GM19463 (cell line): ENCODE measurements around the gene RPL14.
"Not testable (repeated sequence)": the region's sequence is repeated elsewhere in the genome, so short reads cannot be mapped to it uniquely, and the experiment has no call there.

Experiments
- ATAC-seq: cut with Tn5 transposase; IDR thresholded peaks from one replicate; pipeline ENCODE4 v1.9.1; 2021; ENCODE audit warnings: mild to moderate bottlenecking, moderate library complexity; ENCODE audit not compliant: unreplicated experiment

The RPL14 gene

GRCh38 chr3:40456940-40457823, at the start of gene RPL14:
Gene RPL14 (plus strand): TSS chr3:40457339. CDS start chr3:40457472, 133 bp downstream.
- peak; percentile 59 for ATAC-seq

DNA sequence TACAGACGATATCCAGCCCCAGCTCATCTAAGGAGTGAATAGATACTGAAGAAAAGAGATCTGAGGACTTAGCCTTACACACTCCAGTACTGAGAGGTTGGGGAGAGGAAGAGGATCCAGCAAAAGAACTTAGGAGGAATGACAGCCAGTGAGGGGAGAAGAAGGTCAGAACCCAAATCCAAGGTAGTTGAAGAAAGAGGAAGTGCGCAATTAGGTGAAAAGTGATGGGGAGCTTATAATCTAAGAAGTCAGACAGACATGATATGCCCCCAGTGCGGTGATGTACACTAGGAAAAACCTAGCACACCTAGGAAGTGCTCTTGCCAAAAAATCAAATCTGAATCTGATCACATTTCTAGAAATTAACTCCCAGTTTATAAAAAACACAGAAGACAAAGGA, 49.5 kb upstream of the RPL14 start:
- ATAC-seq: no peak

GRCh38 chr3:40414270-40414669, 42.9 kb upstream of the RPL14 start:
- ATAC-seq: no peak

- no peak for ATAC-seq
These were observed 39.1 kb upstream of the RPL14 start for GRCh38 chr3:40417845-40418543.

DNA sequence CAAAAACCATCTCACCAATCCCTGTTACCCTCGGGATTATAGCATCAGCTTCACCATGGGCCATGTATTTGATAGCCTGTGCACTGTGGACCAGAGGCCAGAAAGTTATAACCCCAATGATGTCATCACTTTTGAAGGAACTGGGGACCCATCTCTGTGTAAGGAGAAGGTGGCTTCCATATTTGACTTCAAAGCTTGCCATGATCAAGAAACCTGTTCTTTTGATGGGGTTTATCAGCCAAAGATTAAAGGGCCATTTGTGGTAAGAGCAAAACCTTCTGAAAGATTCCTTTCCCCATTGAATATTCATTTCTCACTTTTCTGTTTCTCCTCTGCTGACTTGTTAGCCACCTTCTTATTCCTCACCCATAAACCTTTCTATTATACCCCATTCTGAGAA, 34.3 kb upstream of the RPL14 start:
- no peak for ATAC-seq

GRCh38 chr3:40427045-40427669, 30.0 kb upstream of the RPL14 start:
- ATAC-seq: no peak

DNA sequence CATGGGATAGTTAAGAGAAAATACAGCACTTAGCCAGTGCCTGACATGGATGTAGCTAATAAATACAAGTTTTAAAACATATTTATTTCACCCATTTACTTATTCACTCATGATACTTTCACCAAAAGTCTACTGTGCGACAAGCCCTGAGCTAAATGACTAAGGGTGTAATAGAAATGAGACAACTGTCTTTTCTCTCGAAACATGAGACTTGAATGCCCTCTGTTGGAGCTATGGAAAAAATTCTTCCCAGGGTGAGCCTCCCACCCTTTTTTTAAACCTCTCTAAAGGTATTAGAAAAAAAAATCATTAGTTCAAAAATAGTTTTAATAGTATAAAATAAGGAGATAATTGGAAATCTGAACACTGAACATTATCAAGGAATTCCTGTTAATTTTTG, 24.3 kb upstream of the RPL14 start:
- ATAC-seq: no peak

DNA sequence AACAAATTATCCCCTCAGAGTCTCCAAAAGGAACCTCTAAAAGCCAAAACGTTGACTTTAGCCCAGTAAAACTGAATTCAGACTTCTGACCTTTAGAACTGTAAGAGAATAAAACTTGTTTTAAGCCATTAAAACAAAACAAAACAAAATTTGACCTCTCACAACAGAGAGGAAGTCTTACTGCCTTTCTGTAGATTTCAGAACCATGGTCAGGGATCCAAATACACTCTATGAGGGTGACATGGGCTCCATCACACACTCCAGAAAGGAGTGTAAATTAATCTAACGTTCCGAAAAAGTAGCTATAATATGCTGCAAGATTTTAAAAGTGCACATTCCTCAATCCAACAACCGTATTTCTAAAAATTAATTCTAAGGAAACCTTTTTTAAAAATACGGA, 19.2 kb upstream of the RPL14 start:
- ATAC-seq: no peak

DNA sequence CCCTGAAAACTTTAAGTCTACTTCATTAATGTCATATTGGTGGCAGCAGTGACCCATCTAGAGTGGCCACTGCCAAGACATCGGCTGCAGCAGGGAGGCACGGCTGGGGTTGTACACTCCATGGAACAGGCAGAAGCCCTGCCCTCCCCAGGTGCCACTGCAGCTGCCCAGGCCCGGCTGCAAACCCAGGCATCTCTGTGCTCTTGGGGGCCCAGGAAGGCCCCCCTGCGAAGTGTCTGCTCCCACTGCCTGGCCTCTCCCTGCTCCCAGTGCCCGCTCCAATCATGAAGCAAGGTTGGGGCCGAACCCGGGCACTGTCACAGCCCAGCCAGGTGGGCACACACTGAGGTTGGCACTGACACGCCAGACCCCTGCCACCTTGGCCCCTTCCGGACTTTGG, 12.1 kb upstream of the RPL14 start:
- ATAC-seq: no peak

GRCh38 chr3:40445880-40446279, 11.3 kb upstream of the RPL14 start:
- no peak for ATAC-seq

- no peak for ATAC-seq
These were observed 6.7 kb upstream of the RPL14 start for GRCh38 chr3:40450438-40450837.

DNA sequence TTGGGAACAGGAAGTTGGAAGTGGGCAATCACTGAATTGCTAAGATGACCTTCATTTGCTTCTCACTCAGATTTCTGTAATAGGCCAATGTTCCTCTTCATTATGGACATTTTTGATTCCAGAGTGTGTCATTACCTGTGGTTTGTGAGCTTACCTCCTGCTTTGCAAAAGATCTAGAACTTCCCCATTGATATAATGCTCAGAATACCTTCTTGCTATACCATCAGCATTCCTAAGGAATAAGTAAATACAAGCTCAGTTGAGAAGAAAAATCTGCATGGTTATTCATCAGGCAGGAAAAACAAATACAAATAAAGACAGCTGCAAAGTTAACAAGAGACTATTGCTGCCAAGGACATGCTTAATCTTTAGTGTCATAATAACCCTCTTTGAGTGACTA, 5.6 kb upstream of the RPL14 start:
- no peak for ATAC-seq

GRCh38 chr3:40452057-40452456, 5.1 kb upstream of the RPL14 start:
- ATAC-seq: no peak

GRCh38 chr3:40452562-40452875, 4.6 kb upstream of the RPL14 start:
- no peak for ATAC-seq

GRCh38 chr3:40452876-40453730, 4.0 kb upstream of the RPL14 start:
- peak; percentile 92 for ATAC-seq

DNA sequence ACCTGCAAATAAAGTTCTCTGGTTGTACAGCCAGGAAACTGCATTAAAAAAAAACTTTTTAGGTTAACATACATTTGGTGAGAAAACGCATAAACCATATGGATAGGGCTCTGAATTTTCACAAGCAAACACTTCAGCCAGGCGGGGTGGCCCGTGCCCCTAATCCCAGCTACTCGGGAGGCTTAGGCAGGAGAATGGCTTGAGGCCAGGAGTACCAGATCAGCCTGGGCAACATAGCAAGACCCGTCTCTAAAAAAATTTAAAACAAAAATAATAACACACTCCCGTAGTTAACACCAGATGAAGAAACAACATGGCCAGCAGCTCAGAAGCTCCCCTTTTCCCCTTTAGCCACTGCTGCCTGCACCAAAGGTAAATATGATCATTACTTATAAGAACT, 3.2 kb upstream of the RPL14 start:
- ATAC-seq: no peak

GRCh38 chr3:40455328-40455727, 1.8 kb upstream of the RPL14 start:
- ATAC-seq: no peak

DNA sequence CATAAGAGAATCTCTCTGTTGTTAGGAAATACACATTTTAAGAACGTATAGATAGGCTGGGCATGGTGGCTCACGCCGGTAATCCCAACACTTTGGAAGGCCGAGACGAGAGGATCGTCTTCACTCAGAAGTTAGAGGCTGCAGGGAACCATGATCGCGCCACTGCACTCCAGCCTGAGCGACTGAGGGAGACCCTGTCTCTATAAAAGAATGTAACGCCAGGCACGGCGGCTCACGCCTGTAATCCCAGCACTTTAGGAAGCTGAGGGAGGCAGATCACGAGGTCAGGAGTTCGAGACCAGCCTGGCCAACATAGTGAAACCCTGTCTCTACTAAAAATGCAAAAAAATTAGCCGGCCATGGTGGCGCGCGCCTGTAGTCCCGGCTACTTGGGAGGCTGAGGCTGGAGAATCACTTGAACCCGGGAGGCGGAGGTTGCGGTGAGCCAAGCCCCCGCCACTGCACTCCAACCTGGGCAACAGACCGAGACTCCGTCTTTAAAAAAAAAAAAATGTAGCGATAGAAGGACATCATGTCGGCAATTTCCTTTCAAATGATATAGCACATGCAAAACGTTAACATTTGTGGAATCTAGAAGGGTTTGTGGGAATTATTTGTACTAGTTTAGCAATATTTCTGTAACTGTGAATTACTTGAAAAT, 730 bp upstream of the RPL14 start:
- no peak for ATAC-seq

DNA sequence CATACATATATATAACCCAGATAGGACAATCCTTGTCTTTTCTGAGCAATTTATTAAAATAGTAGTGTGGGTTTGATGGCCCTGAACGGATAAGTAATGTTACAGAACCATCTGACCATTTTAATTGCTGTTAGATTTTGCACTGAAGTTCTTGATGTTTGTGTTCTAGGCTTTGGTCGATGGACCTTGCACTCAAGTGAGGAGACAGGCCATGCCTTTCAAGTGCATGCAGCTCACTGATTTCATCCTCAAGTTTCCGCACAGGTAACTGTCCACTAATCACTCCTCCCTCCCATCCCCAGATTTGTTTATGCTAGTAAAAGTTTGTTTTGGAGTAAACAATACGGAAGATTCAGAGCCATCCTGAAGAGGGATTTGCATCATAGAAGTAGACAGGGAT, 1.3 kb downstream of the RPL14 start:
- ATAC-seq: no peak

GRCh38 chr3:40460481-40460880, 3.3 kb downstream of the RPL14 start:
- ATAC-seq: not testable (repeated sequence)

- no peak for ATAC-seq
These were observed 4.0 kb downstream of the RPL14 start for GRCh38 chr3:40461161-40461560.
